GM19238 (cell line): Measurements from ENCODE around the gene SPEF1.

Experiments
- DNase-seq: peaks from one replicate; pipeline ENCODE4 v3.0.0; 2011; ENCODE audit warnings: low spot score; ENCODE audit not compliant: insufficient read length

SPEF1 gene

DNA sequence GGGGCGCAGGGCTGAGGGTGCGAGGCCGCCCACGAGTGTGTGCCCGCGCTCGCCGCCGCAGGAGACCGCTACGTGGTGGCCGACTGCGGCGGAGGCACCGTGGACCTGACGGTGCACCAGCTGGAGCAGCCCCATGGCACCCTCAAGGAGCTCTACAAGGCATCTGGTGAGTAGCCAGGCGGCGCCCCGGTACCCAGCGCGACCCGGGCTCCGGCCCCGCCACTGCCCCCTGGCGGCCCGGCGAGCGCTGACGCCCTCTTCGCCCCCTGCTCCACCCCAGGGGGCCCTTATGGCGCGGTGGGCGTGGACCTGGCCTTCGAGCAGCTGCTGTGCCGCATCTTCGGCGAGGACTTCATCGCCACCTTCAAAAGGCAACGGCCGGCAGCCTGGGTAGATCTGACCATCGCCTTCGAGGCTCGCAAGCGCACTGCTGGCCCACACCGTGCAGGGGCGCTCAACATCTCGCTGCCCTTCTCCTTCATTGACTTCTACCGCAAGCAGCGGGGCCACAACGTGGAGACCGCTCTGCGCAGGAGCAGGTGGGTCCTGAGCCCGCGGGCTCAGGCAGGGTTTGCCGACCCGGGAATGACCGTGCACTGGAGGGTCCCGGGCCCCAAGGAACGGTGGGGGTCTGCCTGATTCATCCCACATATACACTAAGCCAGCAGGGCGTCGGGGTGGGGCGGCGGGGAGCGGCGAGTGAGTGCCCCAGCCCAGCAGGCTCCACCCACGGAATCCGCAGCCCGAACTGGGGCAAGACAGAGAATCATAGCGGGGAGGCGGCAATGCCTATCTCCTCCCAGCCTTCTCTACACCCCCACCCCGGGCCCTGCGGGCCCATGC is 31.3 kb downstream of the SPEF1 start:
- peak; percentile 65 for DNase-seq

- no peak for DNase-seq
Measured at GRCh38 chr20:3749087-3749688, 32.1 kb downstream of the SPEF1 start.

DNA sequence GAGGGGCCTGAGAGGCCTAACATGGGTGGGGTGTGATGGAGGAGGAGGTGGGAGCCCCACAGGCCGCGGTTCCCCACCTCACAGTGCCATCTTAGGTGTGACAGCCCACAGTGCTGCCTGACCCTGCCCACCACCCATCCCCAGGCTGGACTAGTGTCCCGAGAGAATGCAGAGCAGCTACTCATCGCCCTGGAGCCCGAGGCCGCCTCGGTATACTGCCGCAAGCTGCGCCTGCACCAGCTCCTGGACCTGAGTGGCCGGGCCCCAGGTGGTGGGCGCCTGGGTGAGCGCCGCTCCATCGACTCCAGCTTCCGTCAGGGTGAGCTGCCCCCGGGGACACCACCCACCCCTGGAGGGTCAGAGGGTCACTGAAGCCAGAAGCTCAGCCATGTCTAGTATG is 33.2 kb downstream of the SPEF1 start:
- no peak for DNase-seq

- DNase-seq = no peak
Measured at GRCh38 chr20:3747471-3747870, 33.8 kb downstream of the SPEF1 start.

DNA sequence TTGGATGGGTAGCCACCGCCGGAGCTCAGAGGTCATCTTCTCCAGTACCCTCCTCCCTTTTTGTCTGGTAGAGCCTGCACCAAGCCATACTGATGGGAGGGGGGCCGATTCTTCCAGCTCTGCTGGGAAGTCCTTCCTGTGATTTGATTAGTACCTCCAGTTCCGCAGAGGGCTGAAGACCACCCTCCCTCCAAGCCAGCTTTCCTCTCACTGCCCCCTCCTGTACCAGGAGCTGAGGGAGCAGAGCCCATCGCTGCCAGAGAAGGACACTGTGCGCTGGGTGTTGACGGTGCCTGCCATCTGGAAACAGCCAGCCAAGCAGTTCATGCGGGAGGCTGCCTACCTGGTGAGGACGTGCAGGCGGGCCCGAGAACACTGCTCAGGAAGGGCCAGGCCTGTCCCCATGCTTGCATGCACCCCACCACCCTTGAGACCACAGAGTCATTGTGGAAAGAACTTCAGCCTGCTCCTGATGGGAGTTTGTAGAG is 35.5 kb downstream of the SPEF1 start:
- DNase-seq = no peak

- peak; percentile 54 for DNase-seq
Measured at GRCh38 chr20:3744806-3745685, 36.2 kb downstream of the SPEF1 start.

DNA sequence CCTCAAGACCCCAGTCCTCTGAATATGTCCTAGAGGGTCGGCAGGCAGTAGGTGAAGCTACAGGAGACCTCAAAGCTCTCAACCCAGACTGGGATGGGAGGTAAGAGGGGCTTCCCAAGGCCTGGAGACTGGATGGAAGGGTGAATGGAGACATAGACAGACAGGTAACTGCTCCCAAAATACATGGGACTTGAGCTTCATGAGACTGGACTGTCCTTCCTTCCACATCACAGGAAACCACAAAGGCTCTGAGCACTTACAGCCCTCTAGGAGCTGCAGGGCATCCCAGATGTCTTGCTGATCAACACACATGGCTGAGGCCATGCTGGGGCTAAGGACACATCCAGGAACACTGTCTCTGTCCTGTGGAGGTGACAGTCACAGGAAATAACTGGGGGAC is 37.2 kb downstream of the SPEF1 start:
- DNase-seq = no peak

DNA sequence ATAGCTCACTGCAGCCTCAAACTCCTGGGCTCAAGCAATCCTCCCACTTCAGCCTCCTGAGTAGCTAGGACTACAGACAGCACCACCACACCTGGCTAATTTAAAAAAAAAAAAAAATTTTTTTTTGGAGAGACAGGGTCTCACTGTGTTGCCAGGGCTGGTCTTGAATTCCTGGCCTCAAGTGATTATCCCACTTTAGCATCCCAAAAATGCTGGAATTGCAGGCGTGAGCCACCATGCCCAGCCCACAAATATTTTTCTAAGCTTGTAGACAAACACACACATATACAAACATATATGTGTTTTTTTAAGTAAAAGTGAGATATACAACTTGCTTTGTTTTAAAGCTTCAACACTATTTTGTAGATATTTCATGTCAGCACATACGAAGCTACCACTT is 38.0 kb downstream of the SPEF1 start:
- DNase-seq = no peak

- no peak for DNase-seq
Measured at GRCh38 chr20:3741836-3742458, 39.3 kb downstream of the SPEF1 start.

GRCh38 chr20:3740615-3741301 is 40.5 kb downstream of the SPEF1 start:
- no peak for DNase-seq

DNA sequence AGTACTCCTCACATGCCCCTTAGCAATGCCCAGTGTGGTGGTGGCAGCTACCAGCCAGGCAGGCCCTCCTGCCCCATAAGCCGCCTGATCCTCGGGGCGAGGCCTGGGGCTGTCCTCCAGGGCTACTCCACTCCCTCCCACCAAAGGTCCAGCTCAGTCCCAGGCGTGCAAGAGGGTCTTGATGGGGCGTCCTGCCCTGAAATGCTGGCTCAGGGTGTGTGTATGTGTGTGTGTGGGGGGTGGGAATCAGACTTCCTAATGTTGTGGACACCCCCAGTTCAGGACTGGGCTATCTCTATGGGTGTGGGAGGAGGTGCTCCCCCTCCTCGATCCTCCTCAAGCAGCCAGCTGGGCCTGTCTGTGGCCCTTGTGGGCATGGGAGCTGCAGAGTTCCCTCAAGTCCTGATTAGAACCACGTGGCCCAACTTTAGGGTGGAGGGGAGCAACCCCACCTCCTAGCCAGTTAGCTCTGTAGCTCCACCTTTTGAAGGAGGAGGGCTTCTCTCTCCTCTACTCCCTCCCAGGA is 41.3 kb downstream of the SPEF1 start:
- no peak for DNase-seq

GRCh38 chr20:3739054-3739925 is 42.0 kb downstream of the SPEF1 start:
- no peak for DNase-seq

GRCh38 chr20:3738111-3739053 is 42.9 kb downstream of the SPEF1 start:
- no peak for DNase-seq

DNA sequence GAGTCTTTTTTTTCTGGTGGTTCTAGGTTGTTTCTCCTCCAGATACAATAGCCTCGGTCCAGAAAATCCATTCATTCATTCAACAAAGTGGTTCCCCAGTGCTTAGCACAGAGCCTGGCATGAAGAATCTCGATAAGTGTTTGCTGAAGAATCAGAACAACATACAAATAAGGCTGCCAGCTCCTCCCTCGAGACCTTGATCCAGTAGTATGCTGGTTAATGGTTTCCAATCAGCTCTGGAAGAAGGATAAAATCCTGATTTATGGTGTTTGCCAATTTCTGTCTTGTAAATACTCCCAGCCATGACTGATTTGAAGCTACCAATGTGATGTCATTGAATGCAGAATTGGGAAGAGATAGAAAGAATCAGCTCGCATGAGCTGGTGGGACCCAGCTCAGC is 45.5 kb downstream of the SPEF1 start:
- no peak for DNase-seq

- DNase-seq = no peak
Measured at GRCh38 chr20:3734111-3734843, 47.0 kb downstream of the SPEF1 start.

- no peak for DNase-seq
Measured at GRCh38 chr20:3733119-3733995, 47.9 kb downstream of the SPEF1 start.
